ENCODE results near the gene TMEM170B. TPM values are rescaled to one million over a fixed set of nuclear protein-coding genes. Genes with fewer than 3 reads are reported as not detected.

The TMEM170B gene
- total and polyA plus RNA-seq, 7 experiments from 2014 or later = 0.29 to 12.7 (median 3.2) TPM

DNA sequence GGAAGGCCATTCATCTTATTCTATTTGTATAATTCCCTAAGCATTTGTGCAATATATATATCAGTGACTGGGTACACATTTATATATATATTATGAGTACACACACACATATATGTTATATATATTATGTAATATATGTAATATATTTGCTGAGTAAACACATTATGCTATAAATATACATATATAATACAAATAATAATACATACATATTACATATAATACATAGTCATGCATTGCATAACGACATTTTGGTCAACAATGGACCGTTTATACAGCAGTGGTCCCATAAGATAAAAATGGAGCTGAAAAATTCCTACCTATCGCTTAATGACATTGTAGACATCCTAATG lies 11.4 kb upstream of the TMEM170B start:
- H3K4me3 Mint-ChIP-seq = no peak overlapping the region
- H3K36me3 ChIP-seq (ENCODE audit: control insufficient read depth in 2 of 3, insufficient read depth in 3 of 3, low read length in 3 of 3) = no peaks in the 10 kb centered on the region
- H3K9me3 Mint-ChIP-seq = no peaks in the 10 kb centered on the region
- H3K27ac ChIP-seq (ENCODE audit: low read depth, low read length) = no peak overlapping the region
- peaks cover 0 to 27% (median 14%) of the 10 kb centered on the region in 5 donors for H3K27me3 Mint-ChIP-seq
- H3K9me3 ChIP-seq (ENCODE audit: control insufficient read depth in 2 of 3, low read length in 3 of 3) = no peaks in the 10 kb centered on the region
- no peaks in the 10 kb centered on the region for H3K27me3 ChIP-seq (ENCODE audit: control insufficient read depth in 2 of 2, insufficient read depth in 2 of 2, low read length in 2 of 2)
- H3K4me1 Mint-ChIP-seq = no peaks in the 10 kb centered on the region
- no peak overlapping the region for H3K27ac Mint-ChIP-seq
- H3K36me3 Mint-ChIP-seq = no peaks in the 10 kb centered on the region
- no peak overlapping the region for H3K4me3 ChIP-seq (ENCODE audit: low read length)
- no peak for ATAC-seq
- intact Hi-C loops (cut with micrococcal nuclease) = no loop called here
- DNase-seq = no peak
- ChIA-PET CTCF (no interaction called here), POLR2A (no interaction called here)
- no peaks in the 10 kb centered on the region for H3K4me1 ChIP-seq (ENCODE audit: control insufficient read depth in 2 of 2, insufficient read depth in 2 of 2, low read length in 2 of 2)

GRCh38 chr6:11527274-11527870 lies 10.2 kb upstream of the TMEM170B start:
- H3K4me1 ChIP-seq (ENCODE audit: control insufficient read depth in 2 of 2, insufficient read depth in 2 of 2, low read length in 2 of 2) = no peaks in the 10 kb centered on the region
- Mint-ChIP-seq H3K9me3 (no peaks in the 10 kb centered on the region), H3K4me1 (no peaks in the 10 kb centered on the region), H3K4me3 (no peak overlapping the region), H3K27me3 (peaks cover 0 to 35% (median 14%) of the 10 kb centered on the region in 5 donors), H3K27ac (no peak overlapping the region), H3K36me3 (no peaks in the 10 kb centered on the region)
- no peak overlapping the region for H3K4me3 ChIP-seq (ENCODE audit: low read length)
- POLR2A ChIA-PET = no interaction called here
- H3K27ac ChIP-seq (ENCODE audit: low read depth, low read length) = no peak overlapping the region
- ATAC-seq (no peak), DNase-seq (no peak)
- no peaks in the 10 kb centered on the region for H3K9me3 ChIP-seq (ENCODE audit: control insufficient read depth in 2 of 3, low read length in 3 of 3)
- H3K27me3 ChIP-seq (ENCODE audit: control insufficient read depth in 2 of 2, insufficient read depth in 2 of 2, low read length in 2 of 2) = no peaks in the 10 kb centered on the region
- H3K36me3 ChIP-seq (ENCODE audit: control insufficient read depth in 2 of 3, insufficient read depth in 3 of 3, low read length in 3 of 3) = no peaks in the 10 kb centered on the region
- intact Hi-C loops (cut with micrococcal nuclease) = no loop called here
- CTCF ChIA-PET = no interaction called here

- Mint-ChIP-seq H3K4me3 (no peak overlapping the region), H3K9me3 (no peaks in the 10 kb centered on the region), H3K27ac (no peak overlapping the region), H3K27me3 (peaks cover 0 to 42% (median 14%) of the 10 kb centered on the region in 5 donors), H3K4me1 (no peaks in the 10 kb centered on the region), H3K36me3 (no peaks in the 10 kb centered on the region)
- Histone ChIP-seq H3K4me3 (ENCODE audit: low read length) (no peak overlapping the region), H3K4me1 (ENCODE audit: control insufficient read depth in 2 of 2, insufficient read depth in 2 of 2, low read length in 2 of 2) (no peaks in the 10 kb centered on the region), H3K36me3 (ENCODE audit: control insufficient read depth in 2 of 3, insufficient read depth in 3 of 3, low read length in 3 of 3) (no peaks in the 10 kb centered on the region), H3K9me3 (ENCODE audit: control insufficient read depth in 2 of 3, low read length in 3 of 3) (no peaks in the 10 kb centered on the region), H3K27me3 (ENCODE audit: control insufficient read depth in 2 of 2, insufficient read depth in 2 of 2, low read length in 2 of 2) (no peaks in the 10 kb centered on the region), H3K27ac (ENCODE audit: low read depth, low read length) (no peak overlapping the region)
- no peak for ATAC-seq
- intact Hi-C loops (cut with micrococcal nuclease) = no loop called here
- ChIA-PET CTCF (no interaction called here), POLR2A (no interaction called here)
- no peak for DNase-seq
Observed at GRCh38 chr6:11528996-11529395, 8.6 kb upstream of the TMEM170B start.

GRCh38 chr6:11532097-11532496 lies 5.5 kb upstream of the TMEM170B start:
- peaks cover 0 to 9% (median 7%) of the 10 kb centered on the region in 7 donors for H3K4me1 Mint-ChIP-seq
- H3K36me3 Mint-ChIP-seq = no peaks in the 10 kb centered on the region

DNA sequence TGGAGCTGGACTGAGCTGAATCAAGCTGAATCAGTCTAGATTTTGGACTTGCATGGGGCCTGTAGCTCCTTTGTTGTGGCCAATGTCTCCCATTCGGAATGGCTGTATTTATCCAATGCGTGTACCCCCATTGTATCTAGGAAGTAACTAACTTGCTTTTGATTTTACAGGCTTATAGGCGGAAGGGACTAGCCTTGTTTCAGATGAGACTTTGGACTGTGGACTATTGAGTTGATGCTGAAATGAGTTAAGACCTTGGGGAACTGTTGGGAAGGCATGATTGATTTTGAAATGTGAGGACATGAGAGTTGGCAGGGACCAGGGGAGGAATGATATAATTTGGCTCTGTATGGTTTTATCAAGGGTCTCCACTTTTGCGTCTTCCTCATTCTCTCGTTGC lies 3.0 kb upstream of the TMEM170B start:
- H3K36me3 Mint-ChIP-seq = no peaks in the 10 kb centered on the region
- Histone ChIP-seq H3K9me3 (ENCODE audit: control insufficient read depth in 2 of 3, low read length in 3 of 3) (no peaks in the 10 kb centered on the region), H3K27me3 (ENCODE audit: control insufficient read depth in 2 of 2, insufficient read depth in 2 of 2, low read length in 2 of 2) (no peaks in the 10 kb centered on the region), H3K27ac (ENCODE audit: low read depth, low read length) (no peak overlapping the region), H3K4me3 (ENCODE audit: low read length) (no peak overlapping the region), H3K4me1 (ENCODE audit: control insufficient read depth in 2 of 2, insufficient read depth in 2 of 2, low read length in 2 of 2) (peaks cover 4 to 5% of the 10 kb centered on the region in 2 donors), H3K36me3 (ENCODE audit: control insufficient read depth in 2 of 3, insufficient read depth in 3 of 3, low read length in 3 of 3) (no peaks in the 10 kb centered on the region)
- ATAC-seq (no peak), DNase-seq (no peak)
- H3K4me1 Mint-ChIP-seq = peaks cover 6 to 18% (median 12%) of the 10 kb centered on the region in 7 donors
- peaks cover 0 to 71% (median 11%) of the 10 kb centered on the region in 5 donors for H3K27me3 Mint-ChIP-seq
- ChIA-PET CTCF (no interaction called here), POLR2A (interaction anchor here (1.2 kb wide), 1 partner anchor 441 kb away, joined by 3 read pairs; the partner anchor contains the start of gene SMIM13)
- H3K27ac Mint-ChIP-seq = no peak overlapping the region
- peak overlapping the region in 1 of 10 donors; percentile 3 for H3K4me3 Mint-ChIP-seq
- intact Hi-C loops (cut with micrococcal nuclease) = no loop called here
- H3K9me3 Mint-ChIP-seq = no peaks in the 10 kb centered on the region

More at GRCh38 chr6:11532097-11532496, 5.5 kb upstream of the TMEM170B start:
- POLR2A ChIA-PET = no interaction called here
- CTCF ChIA-PET = no interaction called here
- Mint-ChIP-seq H3K27ac (no peak overlapping the region), H3K4me3 (no peak overlapping the region), H3K9me3 (no peaks in the 10 kb centered on the region), H3K27me3 (peaks cover 0 to 71% (median 25%) of the 10 kb centered on the region in 5 donors)
- intact Hi-C loops (cut with micrococcal nuclease) = no loop called here
- H3K4me1 ChIP-seq (ENCODE audit: control insufficient read depth in 2 of 2, insufficient read depth in 2 of 2, low read length in 2 of 2) = no peaks in the 10 kb centered on the region
- DNase-seq = no peak
- H3K36me3 ChIP-seq (ENCODE audit: control insufficient read depth in 2 of 3, insufficient read depth in 3 of 3, low read length in 3 of 3) = no peaks in the 10 kb centered on the region
- ATAC-seq = no peak
- no peak overlapping the region for H3K27ac ChIP-seq (ENCODE audit: low read depth, low read length)
- no peaks in the 10 kb centered on the region for H3K27me3 ChIP-seq (ENCODE audit: control insufficient read depth in 2 of 2, insufficient read depth in 2 of 2, low read length in 2 of 2)
- H3K9me3 ChIP-seq (ENCODE audit: control insufficient read depth in 2 of 3, low read length in 3 of 3) = no peaks in the 10 kb centered on the region
- no peak overlapping the region for H3K4me3 ChIP-seq (ENCODE audit: low read length)

DNA sequence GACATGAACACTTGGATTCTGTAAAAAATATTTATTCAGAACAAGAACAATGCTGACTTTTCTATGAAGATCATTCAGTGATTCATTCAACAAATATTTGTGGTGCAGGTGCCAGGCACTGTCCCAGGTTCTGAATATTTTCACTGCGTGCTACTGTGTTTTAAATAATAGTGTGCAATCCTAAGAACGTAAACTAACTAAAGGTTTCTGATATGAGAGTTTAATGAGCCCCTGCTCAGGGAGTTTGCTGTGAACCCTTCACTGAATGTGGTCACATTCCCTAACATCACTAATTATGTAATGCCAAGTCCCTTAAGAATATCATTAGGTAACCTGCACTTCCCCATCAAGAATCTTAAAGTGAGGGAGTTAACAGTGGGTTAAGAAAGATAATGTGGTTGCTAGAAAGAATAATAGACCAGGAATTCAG lies 1.7 kb upstream of the TMEM170B start:
- ChIA-PET CTCF (no interaction called here), POLR2A (interaction anchor here (0.7 kb wide), 1 partner anchor 26 kb away, joined by 3 read pairs; no protein-coding TSS in a partner anchor)
- no peaks in the 10 kb centered on the region for H3K27me3 ChIP-seq (ENCODE audit: control insufficient read depth in 2 of 2, insufficient read depth in 2 of 2, low read length in 2 of 2)
- Mint-ChIP-seq H3K4me1 (peaks cover 6 to 28% (median 17%) of the 10 kb centered on the region in 7 donors), H3K4me3 (peak overlapping the region in 8 of 10 donors; percentile 7 to 89 (median 37)), H3K9me3 (no peaks in the 10 kb centered on the region), H3K36me3 (no peaks in the 10 kb centered on the region), H3K27me3 (peaks cover 0 to 77% (median 11%) of the 10 kb centered on the region in 5 donors), H3K27ac (no peak overlapping the region)
- H3K4me1 ChIP-seq (ENCODE audit: control insufficient read depth in 2 of 2, insufficient read depth in 2 of 2, low read length in 2 of 2) = peaks cover 4 to 5% of the 10 kb centered on the region in 2 donors
- no peak for DNase-seq
- no peaks in the 10 kb centered on the region for H3K36me3 ChIP-seq (ENCODE audit: control insufficient read depth in 2 of 3, insufficient read depth in 3 of 3, low read length in 3 of 3)
- no peak overlapping the region for H3K4me3 ChIP-seq (ENCODE audit: low read length)
- no peaks in the 10 kb centered on the region for H3K9me3 ChIP-seq (ENCODE audit: control insufficient read depth in 2 of 3, low read length in 3 of 3)
- ATAC-seq = no peak
- intact Hi-C loops (cut with micrococcal nuclease) = loop anchor here (2.0 to 5.0 kb wide), 6 partner anchors 39 to 1951 kb away; partner anchors contain the start of genes MAK (in 2 of the 2) and GFOD1 (in 1 of the 2)
- no peak overlapping the region for H3K27ac ChIP-seq (ENCODE audit: low read depth, low read length)

DNA sequence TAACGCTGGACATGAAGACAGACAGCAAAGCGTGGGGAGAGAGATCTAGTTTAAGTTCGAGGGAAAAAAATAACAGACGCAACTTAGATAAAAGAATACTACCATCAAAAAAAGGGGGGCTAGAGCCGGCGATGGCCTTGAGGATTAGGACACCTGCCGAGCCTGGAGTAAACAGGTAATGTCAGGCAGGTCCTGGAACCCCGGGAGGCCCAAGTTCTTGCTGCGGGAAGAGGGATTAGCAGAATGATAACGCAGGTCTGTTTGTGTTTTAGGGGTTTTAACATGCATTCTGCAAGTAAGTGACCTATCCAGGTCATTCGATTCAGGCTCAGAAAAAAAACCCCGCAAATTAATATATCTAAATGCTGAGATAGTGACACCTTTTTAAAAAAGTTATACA lies 754 bp upstream of the TMEM170B start:
- peaks cover 4 to 5% of the 10 kb centered on the region in 2 donors for H3K4me1 ChIP-seq (ENCODE audit: control insufficient read depth in 2 of 2, insufficient read depth in 2 of 2, low read length in 2 of 2)
- intact Hi-C loops (cut with micrococcal nuclease) = loop anchor here (1.0 to 5.0 kb wide), 12 partner anchors 40 to 1951 kb away; partner anchors contain the start of genes MAK (in 2 of the 2), SMIM13 (in 2 of the 2), GFOD1 (in 1 of the 2) and NEDD9 (in 1 of the 2)
- peak overlapping the region in 8 of 9 donors; percentile 67 to 93 (median 83) for H3K27ac Mint-ChIP-seq
- H3K36me3 ChIP-seq (ENCODE audit: control insufficient read depth in 2 of 3, insufficient read depth in 3 of 3, low read length in 3 of 3) = no peaks in the 10 kb centered on the region
- peak overlapping the region; percentile 76 for H3K27ac ChIP-seq (ENCODE audit: low read depth, low read length)
- CTCF ChIA-PET = no interaction called here
- POLR2A ChIA-PET = no interaction called here
- H3K27me3 Mint-ChIP-seq = peaks cover 0 to 78% (median 11%) of the 10 kb centered on the region in 5 donors
- DNase-seq (peak in 2 of 9 donors; percentile 0 to 5), ATAC-seq (no peak)
- no peaks in the 10 kb centered on the region for H3K27me3 ChIP-seq (ENCODE audit: control insufficient read depth in 2 of 2, insufficient read depth in 2 of 2, low read length in 2 of 2)
- H3K4me1 Mint-ChIP-seq = peaks cover 6 to 28% (median 17%) of the 10 kb centered on the region in 7 donors
- no peaks in the 10 kb centered on the region for H3K9me3 ChIP-seq (ENCODE audit: control insufficient read depth in 2 of 3, low read length in 3 of 3)
- H3K4me3 Mint-ChIP-seq = peak overlapping the region; percentile 82 to 90 (median 86)
- H3K36me3 Mint-ChIP-seq = no peaks in the 10 kb centered on the region
- no peaks in the 10 kb centered on the region for H3K9me3 Mint-ChIP-seq
- H3K4me3 ChIP-seq (ENCODE audit: low read length) = peak overlapping the region; percentile 62
